Measurements from ENCODE around the gene CARD9.

Gene CARD9

GRCh38 chr9:136368190-136368589 lies 5.3 kb downstream of the CARD9 start:
- Histone ChIP-seq H3K27ac (ENCODE audit: low read length) (no peak overlapping the region), H3K4me1 (ENCODE audit: control insufficient read depth in 1 of 2, insufficient read depth in 2 of 2, low read length in 2 of 2) (peaks cover 0 to 13% of the 10 kb centered on the region in 2 donors), H3K36me3 (ENCODE audit: control insufficient read depth in 1 of 2, insufficient read depth in 2 of 2, low read length in 2 of 2) (no peaks in the 10 kb centered on the region), H3K27me3 (ENCODE audit: low read depth, low read length) (no peaks in the 10 kb centered on the region), H3K9me3 (ENCODE audit: control insufficient read depth in 1 of 2, low read length in 2 of 2) (no peaks in the 10 kb centered on the region), H3K4me3 (ENCODE audit: low read depth in 1 of 2, low read length in 2 of 2) (no peak overlapping the region)

GRCh38 chr9:136367296-136368145 lies 5.9 kb downstream of the CARD9 start:
- Histone ChIP-seq H3K27me3 (ENCODE audit: low read depth, low read length) (no peaks in the 10 kb centered on the region), H3K27ac (ENCODE audit: low read length) (no peak overlapping the region), H3K4me1 (ENCODE audit: control insufficient read depth in 1 of 2, insufficient read depth in 2 of 2, low read length in 2 of 2) (peaks cover 0 to 15% of the 10 kb centered on the region in 2 donors), H3K9me3 (ENCODE audit: control insufficient read depth in 1 of 2, low read length in 2 of 2) (no peaks in the 10 kb centered on the region), H3K36me3 (ENCODE audit: control insufficient read depth in 1 of 2, insufficient read depth in 2 of 2, low read length in 2 of 2) (no peaks in the 10 kb centered on the region), H3K4me3 (ENCODE audit: low read depth in 1 of 2, low read length in 2 of 2) (no peak overlapping the region)

DNA sequence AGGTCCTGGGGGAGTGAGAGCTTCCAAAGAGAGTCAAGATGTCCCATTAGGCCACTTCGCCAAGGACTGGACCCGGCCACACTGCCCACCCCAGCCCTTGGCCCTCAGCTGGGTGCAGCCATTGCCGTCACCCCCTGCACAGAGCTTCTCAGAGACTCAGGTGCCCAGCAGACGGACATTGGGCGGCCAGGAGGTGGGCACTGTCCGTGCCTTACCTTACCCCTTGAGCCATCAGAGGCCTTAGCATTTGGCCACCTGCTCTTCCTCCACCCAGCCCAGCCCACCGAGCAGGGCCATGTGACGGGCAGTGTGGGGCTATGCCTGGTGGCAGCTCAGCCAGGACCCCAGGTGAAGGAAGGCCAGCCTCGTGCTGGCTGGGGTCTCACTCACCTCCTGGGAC lies 6.6 kb downstream of the CARD9 start:
- H3K4me1 ChIP-seq (ENCODE audit: control insufficient read depth in 1 of 2, insufficient read depth in 2 of 2, low read length in 2 of 2): peaks cover 0 to 16% of the 10 kb centered on the region in 2 donors
- no peak overlapping the region for H3K4me3 ChIP-seq (ENCODE audit: low read depth in 1 of 2, low read length in 2 of 2)
- H3K27ac ChIP-seq (ENCODE audit: low read length): no peak overlapping the region
- no peaks in the 10 kb centered on the region for H3K9me3 ChIP-seq (ENCODE audit: control insufficient read depth in 1 of 2, low read length in 2 of 2)
- H3K36me3 ChIP-seq (ENCODE audit: control insufficient read depth in 1 of 2, insufficient read depth in 2 of 2, low read length in 2 of 2): no peaks in the 10 kb centered on the region
- no peaks in the 10 kb centered on the region for H3K27me3 ChIP-seq (ENCODE audit: low read depth, low read length)

GRCh38 chr9:136365775-136366222 lies 7.7 kb downstream of the CARD9 start:
- Histone ChIP-seq H3K9me3 (ENCODE audit: control insufficient read depth in 1 of 2, low read length in 2 of 2) (no peaks in the 10 kb centered on the region), H3K27me3 (ENCODE audit: low read depth, low read length) (no peaks in the 10 kb centered on the region), H3K4me3 (ENCODE audit: low read depth in 1 of 2, low read length in 2 of 2) (no peak overlapping the region), H3K36me3 (ENCODE audit: control insufficient read depth in 1 of 2, insufficient read depth in 2 of 2, low read length in 2 of 2) (no peaks in the 10 kb centered on the region), H3K4me1 (ENCODE audit: control insufficient read depth in 1 of 2, insufficient read depth in 2 of 2, low read length in 2 of 2) (peaks cover 0 to 27% of the 10 kb centered on the region in 2 donors), H3K27ac (ENCODE audit: low read length) (no peak overlapping the region)

GRCh38 chr9:136364942-136365774 lies 8.3 kb downstream of the CARD9 start:
- Histone ChIP-seq H3K4me3 (ENCODE audit: low read depth in 1 of 2, low read length in 2 of 2) (no peak overlapping the region), H3K9me3 (ENCODE audit: control insufficient read depth in 1 of 2, low read length in 2 of 2) (no peaks in the 10 kb centered on the region), H3K36me3 (ENCODE audit: control insufficient read depth in 1 of 2, insufficient read depth in 2 of 2, low read length in 2 of 2) (no peaks in the 10 kb centered on the region), H3K27me3 (ENCODE audit: low read depth, low read length) (no peaks in the 10 kb centered on the region), H3K27ac (ENCODE audit: low read length) (no peak overlapping the region), H3K4me1 (ENCODE audit: control insufficient read depth in 1 of 2, insufficient read depth in 2 of 2, low read length in 2 of 2) (peaks cover 0 to 30% of the 10 kb centered on the region in 2 donors)

GRCh38 chr9:136363949-136364748 lies 9.3 kb downstream of the CARD9 start:
- Histone ChIP-seq H3K36me3 (ENCODE audit: control insufficient read depth in 1 of 2, insufficient read depth in 2 of 2, low read length in 2 of 2) (no peaks in the 10 kb centered on the region), H3K4me1 (ENCODE audit: control insufficient read depth in 1 of 2, insufficient read depth in 2 of 2, low read length in 2 of 2) (peaks cover 0 to 30% of the 10 kb centered on the region in 2 donors), H3K9me3 (ENCODE audit: control insufficient read depth in 1 of 2, low read length in 2 of 2) (no peaks in the 10 kb centered on the region), H3K4me3 (ENCODE audit: low read depth in 1 of 2, low read length in 2 of 2) (peak overlapping the region in 1 of 2 donors; percentile 67), H3K27me3 (ENCODE audit: low read depth, low read length) (no peaks in the 10 kb centered on the region), H3K27ac (ENCODE audit: low read length) (no peak overlapping the region)

GRCh38 chr9:136363106-136363948 lies 10.1 kb downstream of the CARD9 start, which contains the start of gene DNLZ:
TSS of gene DNLZ (minus strand) at chr9:136363744. CDS start at chr9:136363714, 30 bp downstream.
- H3K27ac ChIP-seq (ENCODE audit: low read length): no peak within 1 kb of the TSS
- H3K9me3 ChIP-seq (ENCODE audit: control insufficient read depth in 1 of 2, low read length in 2 of 2): no peaks in the 10 kb centered on the region
- peak within 1 kb of the TSS in 1 of 2 donors; percentile 67 for H3K4me3 ChIP-seq (ENCODE audit: low read depth in 1 of 2, low read length in 2 of 2)
- peaks cover 0 to under 1% of the 10 kb centered on the region in 2 donors for H3K36me3 ChIP-seq (ENCODE audit: control insufficient read depth in 1 of 2, insufficient read depth in 2 of 2, low read length in 2 of 2)
- no peaks in the 10 kb centered on the region for H3K27me3 ChIP-seq (ENCODE audit: low read depth, low read length)
- H3K4me1 ChIP-seq (ENCODE audit: control insufficient read depth in 1 of 2, insufficient read depth in 2 of 2, low read length in 2 of 2): peaks cover 0 to 30% of the 10 kb centered on the region in 2 donors

DNA sequence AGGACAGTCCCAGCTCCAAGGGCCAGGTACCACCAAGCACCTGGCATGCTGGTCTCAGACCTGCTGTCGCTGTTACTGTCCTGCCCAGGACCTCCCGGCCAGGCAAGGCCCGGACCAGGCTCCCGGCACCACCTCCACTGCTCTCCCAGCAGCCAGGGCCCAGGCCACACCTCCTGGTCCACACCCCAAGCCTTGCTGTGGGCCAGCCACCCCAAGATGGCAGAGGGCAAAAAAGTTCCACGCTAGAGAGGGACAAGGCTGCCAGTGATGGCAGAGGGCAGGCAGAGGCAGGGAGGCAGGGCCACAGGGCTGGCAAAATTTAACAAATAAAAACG lies 11.1 kb downstream of the CARD9 start:
- H3K36me3 ChIP-seq (ENCODE audit: control insufficient read depth in 1 of 2, insufficient read depth in 2 of 2, low read length in 2 of 2): peaks cover 0 to 8% of the 10 kb centered on the region in 2 donors

DNA sequence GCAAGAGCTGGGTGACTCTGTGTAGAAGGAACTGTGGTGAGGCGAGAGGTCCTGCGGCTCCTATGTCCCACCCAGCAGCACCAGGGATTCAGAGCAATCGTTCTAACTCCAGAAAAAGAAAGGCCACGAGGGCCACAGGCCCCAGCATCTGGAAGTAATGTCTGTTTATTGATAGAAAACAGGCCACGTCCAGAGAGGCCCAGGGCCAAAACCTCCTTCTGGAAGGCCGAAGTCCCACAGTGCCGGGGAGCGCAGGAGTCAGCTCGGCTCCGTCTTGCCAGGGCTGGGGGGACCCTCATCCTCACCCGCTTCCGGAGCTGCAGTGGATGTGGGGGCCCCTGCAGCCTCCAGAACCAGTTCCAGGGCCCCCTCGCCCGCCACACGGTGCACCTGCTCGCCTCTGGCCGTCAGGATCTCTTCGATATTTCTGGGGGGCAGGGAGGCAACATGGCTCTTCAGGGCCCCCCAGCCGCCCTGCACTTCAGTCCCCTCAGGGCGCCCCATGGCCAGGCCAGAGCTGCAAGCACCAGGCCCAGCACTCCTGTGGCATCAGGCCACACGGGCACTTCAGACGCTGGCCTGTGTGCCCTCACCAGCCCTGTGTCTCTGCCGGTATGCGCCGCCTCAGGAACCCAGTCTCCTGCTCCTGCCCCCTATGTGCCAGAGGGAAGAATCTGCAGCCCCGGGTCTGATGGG lies 11.6 kb downstream of the CARD9 start:
- Histone ChIP-seq H3K4me1 (ENCODE audit: control insufficient read depth in 1 of 2, insufficient read depth in 2 of 2, low read length in 2 of 2) (peaks cover 0 to 30% of the 10 kb centered on the region in 2 donors), H3K4me3 (ENCODE audit: low read depth in 1 of 2, low read length in 2 of 2) (peak overlapping the region in 1 of 2 donors; percentile 67), H3K36me3 (ENCODE audit: control insufficient read depth in 1 of 2, insufficient read depth in 2 of 2, low read length in 2 of 2) (peaks cover 0 to 14% of the 10 kb centered on the region in 2 donors), H3K27me3 (ENCODE audit: low read depth, low read length) (no peaks in the 10 kb centered on the region), H3K9me3 (ENCODE audit: control insufficient read depth in 1 of 2, low read length in 2 of 2) (no peaks in the 10 kb centered on the region), H3K27ac (ENCODE audit: low read length) (no peak overlapping the region)

More for the DNA sequence above, 11.1 kb downstream of the CARD9 start:
- H3K4me3 ChIP-seq (ENCODE audit: low read depth in 1 of 2, low read length in 2 of 2): peak overlapping the region in 1 of 2 donors; percentile 67
- no peaks in the 10 kb centered on the region for H3K27me3 ChIP-seq (ENCODE audit: low read depth, low read length)
- H3K4me1 ChIP-seq (ENCODE audit: control insufficient read depth in 1 of 2, insufficient read depth in 2 of 2, low read length in 2 of 2): peaks cover 0 to 30% of the 10 kb centered on the region in 2 donors
- no peaks in the 10 kb centered on the region for H3K9me3 ChIP-seq (ENCODE audit: control insufficient read depth in 1 of 2, low read length in 2 of 2)
- no peak overlapping the region for H3K27ac ChIP-seq (ENCODE audit: low read length)
